ENCODE measurements around the gene DOC2B.

GRCh38 chr17:177155-177554 is 4.3 kb downstream of the DOC2B start:
- no peak for TF ChIP-seq CTCF (IDR thresholded peaks at IDR 0.05)
- no peak for TF ChIP-seq MAX (IDR thresholded peaks at IDR 0.05; ENCODE audit: low read depth)
- no peak for TF ChIP-seq RCOR1 (IDR thresholded peaks at IDR 0.05; ENCODE audit: low read length)
- TF ChIP-seq SMC3 (IDR thresholded peaks at IDR 0.05; ENCODE audit: low read depth, low read length) = no peak
- TF ChIP-seq REST (IDR thresholded peaks at IDR 0.05; ENCODE audit: low read depth, low read length) = no peak
- TF ChIP-seq POLR2AphosphoS5 (IDR thresholded peaks at IDR 0.05; ENCODE audit: low read depth, low read length) = no peak
- TF ChIP-seq TCF12 (IDR thresholded peaks at IDR 0.05) = no peak
- no peak for TF ChIP-seq FOXM1 (IDR thresholded peaks at IDR 0.05; ENCODE audit: low read depth)
- no peak for TF ChIP-seq GABPA (IDR thresholded peaks at IDR 0.05; ENCODE audit: low read depth)
- no peak for TF ChIP-seq EP300 (IDR thresholded peaks at IDR 0.05; ENCODE audit: borderline replicate concordance in 1 of 2, low read depth in 1 of 2, low read length in 1 of 2)
- TF ChIP-seq TAF1 (IDR thresholded peaks at IDR 0.05; ENCODE audit: borderline replicate concordance, low read depth, low read length) = no peak
- TF ChIP-seq PBX3 (IDR thresholded peaks at IDR 0.05) = no peak
